ENCODE measurements around the gene CDC40.
"Not testable (repeated sequence)": the region's sequence is repeated elsewhere in the genome, so short reads cannot be mapped to it uniquely, and the experiment has no call there.

Gene CDC40

DNA sequence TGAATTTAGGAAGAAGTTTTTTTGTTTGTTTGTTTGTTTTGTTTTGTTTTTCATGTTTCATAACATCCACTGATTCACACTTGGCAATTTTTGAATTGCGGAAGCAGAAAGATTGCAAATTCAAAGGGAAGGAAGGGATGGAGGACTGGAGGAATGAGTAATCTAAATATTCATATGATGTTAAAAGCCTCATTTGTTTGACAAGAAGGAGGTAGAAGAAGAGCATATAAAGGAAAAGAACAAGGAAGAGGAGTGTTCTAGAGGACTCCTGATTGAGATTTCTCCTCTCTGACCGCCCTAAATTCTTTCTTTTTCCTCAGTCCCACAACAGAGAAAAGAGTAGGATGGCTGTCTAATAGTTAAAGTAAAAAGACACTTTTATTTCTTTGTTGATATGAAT, 89.4 kb downstream of the CDC40 start:
- DNase-seq (ENCODE audit: low read depth in 2 of 2, low spot score in 1 of 2), result no peak

- DNase-seq (ENCODE audit: low read depth in 2 of 2, low spot score in 1 of 2), result no peak
These were observed 89.9 kb downstream of the CDC40 start for GRCh38 chr6:110270165-110270564.

DNA sequence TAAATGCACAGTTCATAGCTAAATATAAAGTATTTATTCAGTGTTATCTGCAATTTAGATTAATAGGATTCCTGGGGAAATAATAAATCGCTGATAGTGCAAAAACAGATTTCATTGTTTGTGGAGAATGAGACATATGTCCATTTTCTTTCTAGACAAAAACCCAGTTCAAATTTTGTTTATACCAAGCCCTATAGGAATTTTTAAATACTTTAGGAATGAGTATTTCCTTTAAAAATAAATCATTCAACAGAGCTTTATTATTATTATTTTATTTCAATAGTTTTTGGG, 91.5 kb downstream of the CDC40 start:
- DNase-seq (ENCODE audit: low read depth in 2 of 2, low spot score in 1 of 2), result no peak

GRCh38 chr6:110272781-110273180, 92.6 kb downstream of the CDC40 start:
- not testable (repeated sequence) for DNase-seq (ENCODE audit: low read depth in 2 of 2, low spot score in 1 of 2)

DNA sequence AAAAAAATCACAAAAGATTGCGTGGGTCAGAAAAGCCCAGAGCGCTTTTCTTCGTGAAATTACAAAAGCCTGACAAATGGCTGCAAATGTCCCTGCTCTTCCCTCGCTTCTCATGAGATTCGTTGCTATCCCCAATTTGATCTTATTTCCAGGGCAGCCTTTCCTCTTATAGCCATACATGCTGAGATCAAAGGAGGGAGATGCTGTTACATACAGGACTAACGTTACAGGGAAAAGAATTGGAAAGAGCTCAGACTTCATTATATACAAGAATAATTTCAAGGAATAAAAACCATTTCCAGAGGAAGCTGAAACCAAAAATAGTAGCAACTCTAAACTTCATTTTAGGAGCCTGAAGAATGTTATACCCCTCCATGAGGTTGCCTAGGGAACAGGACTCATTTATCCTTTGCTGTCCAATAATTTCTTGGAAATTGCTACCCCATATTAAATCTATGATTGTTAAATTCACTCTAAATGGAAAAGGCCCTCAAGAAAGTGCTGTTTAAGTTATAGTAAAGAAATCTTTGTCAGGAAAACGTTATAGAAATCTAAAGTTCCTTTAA, 97.0 kb downstream of the CDC40 start:
- DNase-seq (ENCODE audit: low read depth in 2 of 2, low spot score in 1 of 2), result no peak
